ENCODE results near the gene U2AF1L4. TPM values are rescaled to one million over a fixed set of nuclear protein-coding genes. Genes with fewer than 3 reads are reported as not detected.

Gene U2AF1L4, protein sequence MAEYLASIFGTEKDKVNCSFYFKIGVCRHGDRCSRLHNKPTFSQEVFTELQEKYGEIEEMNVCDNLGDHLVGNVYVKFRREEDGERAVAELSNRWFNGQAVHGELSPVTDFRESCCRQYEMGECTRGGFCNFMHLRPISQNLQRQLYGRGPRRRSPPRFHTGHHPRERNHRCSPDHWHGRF
- 10 to 100 TPM; 14.8 to 30.5 (median 19.7) TPM for total RNA-seq

DNA sequence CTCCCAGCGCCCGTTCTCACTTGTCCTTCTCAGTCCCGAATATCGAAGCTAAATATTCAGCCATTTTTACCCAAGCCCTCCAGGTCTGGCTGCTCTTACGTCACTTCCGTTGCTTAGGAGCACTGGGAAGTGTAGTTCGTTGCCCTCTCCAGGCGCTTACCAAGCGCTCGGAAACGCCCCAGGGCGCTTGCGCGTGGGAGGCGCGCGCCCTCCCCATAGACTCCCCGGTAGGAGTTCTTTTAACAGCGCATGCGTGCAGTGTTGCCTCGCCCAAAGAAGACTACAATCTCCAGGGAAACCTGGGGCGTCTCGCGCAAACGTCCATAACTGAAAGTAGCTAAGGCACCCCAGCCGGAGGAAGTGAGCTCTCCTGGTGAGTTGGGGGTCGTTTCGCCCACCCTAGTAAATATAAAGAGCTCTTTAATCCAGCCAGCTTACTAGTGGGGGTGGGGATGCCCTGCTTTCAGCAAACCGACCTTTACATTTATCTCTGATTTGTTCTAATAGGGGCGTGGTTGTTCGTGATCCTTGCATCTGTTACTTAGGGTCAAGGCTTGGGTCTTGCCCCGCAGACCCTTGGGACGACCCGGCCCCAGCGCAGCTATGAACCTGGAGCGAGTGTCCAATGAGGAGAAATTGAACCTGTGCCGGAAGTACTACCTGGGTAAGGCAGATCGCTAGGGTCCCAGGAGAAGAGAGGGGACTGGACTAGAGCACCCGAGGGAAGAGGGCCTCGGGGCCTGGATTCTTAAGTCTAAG, at the start of gene U2AF1L4, which contains the start of gene PSENEN:
Gene U2AF1L4 (minus strand): TSS at position 91 of the 759 bp plus-strand sequence. CDS start 27 bp downstream, at position 64.
Gene PSENEN (plus strand): TSS at position 324 of the 759 bp plus-strand sequence. CDS start 280 bp downstream, at position 604.
- TF ChIP-seq, protein P1, sequence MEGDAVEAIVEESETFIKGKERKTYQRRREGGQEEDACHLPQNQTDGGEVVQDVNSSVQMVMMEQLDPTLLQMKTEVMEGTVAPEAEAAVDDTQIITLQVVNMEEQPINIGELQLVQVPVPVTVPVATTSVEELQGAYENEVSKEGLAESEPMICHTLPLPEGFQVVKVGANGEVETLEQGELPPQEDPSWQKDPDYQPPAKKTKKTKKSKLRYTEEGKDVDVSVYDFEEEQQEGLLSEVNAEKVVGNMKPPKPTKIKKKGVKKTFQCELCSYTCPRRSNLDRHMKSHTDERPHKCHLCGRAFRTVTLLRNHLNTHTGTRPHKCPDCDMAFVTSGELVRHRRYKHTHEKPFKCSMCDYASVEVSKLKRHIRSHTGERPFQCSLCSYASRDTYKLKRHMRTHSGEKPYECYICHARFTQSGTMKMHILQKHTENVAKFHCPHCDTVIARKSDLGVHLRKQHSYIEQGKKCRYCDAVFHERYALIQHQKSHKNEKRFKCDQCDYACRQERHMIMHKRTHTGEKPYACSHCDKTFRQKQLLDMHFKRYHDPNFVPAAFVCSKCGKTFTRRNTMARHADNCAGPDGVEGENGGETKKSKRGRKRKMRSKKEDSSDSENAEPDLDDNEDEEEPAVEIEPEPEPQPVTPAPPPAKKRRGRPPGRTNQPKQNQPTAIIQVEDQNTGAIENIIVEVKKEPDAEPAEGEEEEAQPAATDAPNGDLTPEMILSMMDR (IDR thresholded peaks at IDR 0.05; ENCODE audit: low read depth), result no peak

DNA sequence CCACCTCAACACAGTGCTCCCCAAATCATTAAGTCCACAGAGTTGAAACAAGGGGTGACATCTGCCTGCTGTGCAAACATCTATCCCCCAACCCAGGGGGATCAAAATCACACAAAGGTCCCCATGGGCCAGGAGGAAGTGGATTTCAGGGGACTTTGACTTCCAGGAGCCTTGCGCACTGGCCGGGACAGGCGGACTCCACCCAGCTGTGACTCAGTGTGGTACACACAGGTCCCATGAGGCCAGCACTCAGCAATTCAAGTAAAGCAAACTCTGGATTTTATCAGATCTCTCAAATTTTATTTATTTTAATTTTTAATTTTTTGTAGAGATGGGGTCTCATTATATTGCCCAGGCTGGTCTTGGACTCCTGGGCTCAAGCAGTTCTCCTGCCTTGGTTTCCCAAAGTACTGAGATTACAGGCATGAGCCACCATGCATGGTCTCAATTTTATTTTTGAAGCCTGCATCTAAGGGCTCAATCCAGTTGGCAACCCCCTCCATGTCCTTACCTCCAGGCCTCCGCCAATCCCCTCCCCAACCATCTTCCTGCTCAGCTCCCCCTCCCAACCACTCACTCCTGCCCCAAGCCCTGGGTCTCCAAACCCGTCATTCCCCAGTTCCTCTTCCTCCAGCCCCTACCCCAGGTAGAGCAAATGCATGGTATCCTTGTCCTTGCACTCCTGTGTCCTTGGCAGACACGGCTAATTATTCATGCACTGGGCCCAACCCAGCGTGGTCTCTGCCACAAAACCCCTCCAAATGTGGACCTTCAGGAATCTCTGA, 48.4 kb upstream of the U2AF1L4 start:
- TF ChIP-seq, protein P1 (IDR thresholded peaks at IDR 0.05; ENCODE audit: low read depth), result no peak

DNA sequence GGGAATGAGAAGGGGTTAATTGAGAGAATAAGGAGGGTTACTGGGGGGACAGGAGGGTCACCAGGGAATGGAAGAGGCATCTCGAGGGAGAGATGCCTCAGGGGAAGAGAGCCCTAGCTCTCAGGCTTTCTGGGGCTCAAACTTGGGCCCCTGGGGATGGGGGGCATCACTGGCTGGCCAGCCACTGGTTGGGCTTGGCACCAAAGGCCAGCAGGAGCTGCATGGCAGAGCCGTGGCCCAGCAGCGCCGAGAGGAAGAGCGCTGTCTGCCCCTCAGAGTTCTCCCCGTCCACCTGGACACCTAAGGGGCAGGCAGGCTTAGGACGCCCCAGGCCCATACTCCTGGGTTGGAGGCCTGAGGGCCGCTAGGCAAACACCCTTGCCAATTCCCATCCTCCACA, 47.7 kb upstream of the U2AF1L4 start:
- TF ChIP-seq, protein P1 (IDR thresholded peaks at IDR 0.05; ENCODE audit: low read depth), result no peak

DNA sequence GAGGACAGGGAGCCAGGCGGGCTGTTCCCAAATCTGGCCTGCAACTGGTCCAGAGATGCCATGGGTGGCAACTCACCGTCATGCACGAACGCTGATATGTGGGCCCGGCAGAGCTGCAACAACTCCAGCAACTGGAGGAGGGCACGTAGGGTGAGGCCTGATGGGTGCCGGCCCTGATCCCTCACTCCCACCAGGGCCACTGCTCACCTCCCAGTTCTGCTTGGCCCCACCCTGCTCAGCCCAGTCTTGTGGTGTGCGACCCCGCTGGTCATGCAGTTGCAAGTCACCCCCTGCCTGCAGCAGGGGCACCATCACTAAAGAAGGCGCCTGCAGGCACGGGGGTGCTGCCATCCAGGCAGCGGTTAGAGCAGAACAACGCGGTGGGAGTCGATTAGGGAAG, 47.1 kb upstream of the U2AF1L4 start:
- TF ChIP-seq, protein P1 (IDR thresholded peaks at IDR 0.05; ENCODE audit: low read depth), result no peak

DNA sequence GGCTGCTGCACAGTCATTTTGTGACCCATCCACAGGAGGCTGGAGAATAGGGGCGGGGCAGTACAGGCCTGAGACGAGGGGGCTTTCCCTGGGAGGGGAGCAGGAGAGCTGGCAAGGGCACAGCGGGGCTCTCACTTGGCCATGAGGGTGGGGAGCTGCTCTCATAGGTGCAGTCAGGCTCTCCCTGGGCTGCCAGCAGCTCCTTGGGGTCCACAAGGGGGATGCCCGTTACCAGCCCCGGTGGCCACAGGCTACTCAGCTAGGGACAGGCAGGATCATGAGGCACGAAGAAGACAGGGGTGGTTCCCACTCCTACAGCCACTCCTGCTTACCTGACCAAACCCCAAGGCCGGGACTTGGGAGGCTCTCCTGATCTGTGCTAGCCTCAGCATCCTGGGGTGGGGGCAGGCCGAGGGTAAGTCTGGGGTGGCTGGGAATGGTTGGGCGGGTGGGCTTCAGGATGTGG, 46.6 kb upstream of the U2AF1L4 start:
- TF ChIP-seq, protein P1 (IDR thresholded peaks at IDR 0.05; ENCODE audit: low read depth), result no peak

DNA sequence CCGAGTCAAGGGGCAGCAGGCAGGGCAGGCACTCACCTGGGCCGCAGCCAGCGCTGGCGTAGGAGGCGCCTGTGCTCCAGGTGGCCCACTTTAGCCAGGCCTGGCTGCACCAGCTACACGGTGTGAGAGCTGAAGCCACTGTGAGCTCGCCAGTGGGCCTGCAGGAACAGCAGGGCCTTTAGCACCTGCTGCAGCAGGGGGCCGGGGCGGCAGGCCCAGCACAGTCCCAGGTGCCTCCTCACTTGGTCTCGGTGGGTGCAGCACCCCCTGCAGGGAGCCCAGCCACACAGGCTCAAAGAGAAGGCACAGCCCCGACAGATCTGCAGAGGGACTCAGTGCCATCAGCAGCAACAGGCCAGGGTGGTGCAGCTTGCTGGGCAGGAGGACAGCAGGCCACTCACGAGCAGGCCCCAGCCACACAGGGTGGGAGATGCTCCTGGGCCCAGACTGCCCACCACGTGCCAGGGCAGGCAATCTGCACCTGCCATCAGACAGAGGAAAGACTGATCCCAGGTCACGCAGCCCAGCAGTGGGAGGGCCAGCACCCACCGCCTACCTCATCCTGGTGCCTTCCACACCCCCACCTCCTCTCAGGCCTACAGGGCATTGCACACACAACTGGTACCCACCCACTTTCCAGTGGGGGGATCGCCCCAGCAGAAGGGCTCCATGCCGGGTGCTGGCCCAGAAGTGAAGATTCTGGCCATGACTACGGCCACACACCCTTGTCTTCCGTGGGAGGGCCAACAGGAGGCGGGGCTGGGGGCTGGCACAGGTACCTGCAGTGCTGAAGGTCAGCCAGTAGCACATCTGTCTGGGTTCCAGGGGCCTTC, 46.0 kb upstream of the U2AF1L4 start:
- TF ChIP-seq, protein P1 (IDR thresholded peaks at IDR 0.05; ENCODE audit: low read depth), result no peak
